Measurements from ENCODE around the gene FMR1NB. TPM values are rescaled to one million over a fixed set of nuclear protein-coding genes. Genes with fewer than 3 reads are reported as not detected.

Gene FMR1NB
- total and polyA plus RNA-seq, 2 of the 4 experiments (the other 2 are of a cell fraction) = not detected

DNA sequence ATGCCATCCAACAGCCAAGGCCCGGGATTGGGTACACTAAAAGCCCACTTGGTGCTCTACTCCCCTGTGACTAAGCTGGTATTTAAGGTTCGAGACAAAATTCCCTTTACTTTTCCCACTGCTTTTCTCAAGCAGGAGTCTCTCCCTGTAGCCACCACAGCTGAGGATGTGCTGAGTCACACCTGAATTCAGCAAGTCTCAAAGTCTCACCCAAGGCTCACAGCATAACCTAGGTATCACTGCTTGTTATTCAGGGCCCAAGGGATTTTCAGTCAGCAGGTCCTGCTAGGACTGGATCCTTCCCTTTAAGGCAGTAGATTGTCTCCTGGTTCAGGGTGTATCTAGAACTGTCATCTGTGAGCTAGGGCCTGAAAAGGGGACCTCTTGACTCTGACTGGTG is 39.2 kb downstream of the FMR1NB start:
- ChIA-PET POLR2A (ENCODE audit: unreplicated experiment) (no interaction called here), CTCF (no interaction called here)
- Histone ChIP-seq H3K27me3 (ENCODE audit: control insufficient read depth, insufficient read depth, low read length) (no peaks in the 10 kb centered on the region), H3K18ac (ENCODE audit: low read depth, low read length) (no peak overlapping the region), H2AFZ (replicated peaks; ENCODE audit: low read length, poor library complexity) (no peak overlapping the region), H2BK20ac (ENCODE audit: low read depth, low read length) (no peak overlapping the region), H2AK9ac (replicated peaks; ENCODE audit: low read depth, low read length, poor library complexity) (no peak overlapping the region), H2BK15ac (ENCODE audit: low read depth, low read length) (no peak overlapping the region), H3K36me3 (ENCODE audit: control insufficient read depth, insufficient read depth, low read length) (no peaks in the 10 kb centered on the region), H2BK120ac (ENCODE audit: low read depth, low read length) (no peak overlapping the region), H3K14ac (replicated peaks; ENCODE audit: low read depth, low read length) (no peak overlapping the region), H3K4me3 (ENCODE audit: insufficient read depth, low read depth, low read length) (no peak overlapping the region), H3K4me1 (ENCODE audit: control insufficient read depth, insufficient read depth, low read length) (no peaks in the 10 kb centered on the region), H4K91ac (ENCODE audit: insufficient read depth, low read depth, low read length) (no peak overlapping the region), H2BK5ac (ENCODE audit: low read depth, low read length, poor library complexity, severe bottlenecking) (no peak overlapping the region), H3K9ac (ENCODE audit: low read depth, low read length) (no peak overlapping the region), H3K4ac (ENCODE audit: low read depth, low read length) (no peak overlapping the region), H3K9me1 (ENCODE audit: insufficient read depth, low read length) (no peaks in the 10 kb centered on the region), H3K79me1 (ENCODE audit: low read depth in 1 of 2, low read length in 2 of 2) (no peaks in the 10 kb centered on the region), H4K8ac (ENCODE audit: low read depth in 2 of 2, low read length in 2 of 2) (no peak overlapping the region), H3K27ac (ENCODE audit: insufficient read depth, low read length) (no peak overlapping the region), H4K20me1 (ENCODE audit: insufficient read depth, low read length) (no peaks in the 10 kb centered on the region), H3K9me3 (ENCODE audit: control insufficient read depth, insufficient read depth, low read length) (no peaks in the 10 kb centered on the region; the same call in 1 of the 2 replicates), H3K4me2 (ENCODE audit: low read depth, low read length) (no peak overlapping the region), H4K5ac (ENCODE audit: low read depth, low read length) (no peak overlapping the region), H3K23ac (ENCODE audit: low read depth, low read length) (no peak overlapping the region), H3K56ac (ENCODE audit: extremely low read depth, insufficient read depth, low read length) (no peak overlapping the region), H2AK5ac (ENCODE audit: low read depth, low read length) (no peak overlapping the region)
- DNase-seq (no peak), ATAC-seq (ENCODE audit: low read depth) (no peak)
- no CpG with 5 or more reads among the region's 2 CpGs for WGBS, 2 experiments (ENCODE audit: extremely low coverage in 2 of 2, insufficient read length in 1 of 2)
- in situ Hi-C loops (cut with MboI; ENCODE audit: low sequenced_read_pairs) = no loop called here
- intact Hi-C loops (cut with micrococcal nuclease) = no loop called here
- no peak for TF ChIP-seq CEBPB (IDR thresholded peaks at IDR 0.05; ENCODE audit: low read depth, low read length)
- no peak for TF ChIP-seq RAD21 (IDR thresholded peaks at IDR 0.05; ENCODE audit: low read length)
- TF ChIP-seq, protein P1, sequence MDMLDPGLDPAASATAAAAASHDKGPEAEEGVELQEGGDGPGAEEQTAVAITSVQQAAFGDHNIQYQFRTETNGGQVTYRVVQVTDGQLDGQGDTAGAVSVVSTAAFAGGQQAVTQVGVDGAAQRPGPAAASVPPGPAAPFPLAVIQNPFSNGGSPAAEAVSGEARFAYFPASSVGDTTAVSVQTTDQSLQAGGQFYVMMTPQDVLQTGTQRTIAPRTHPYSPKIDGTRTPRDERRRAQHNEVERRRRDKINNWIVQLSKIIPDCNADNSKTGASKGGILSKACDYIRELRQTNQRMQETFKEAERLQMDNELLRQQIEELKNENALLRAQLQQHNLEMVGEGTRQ (IDR thresholded peaks at IDR 0.05; ENCODE audit: low read depth, low read length) = no peak
- dilution Hi-C loops (cut with HindIII; ENCODE audit: low sequenced_read_pairs, unreplicated experiment) = no loop called here
- no TSS peak for BruUV-seq (replicated peaks)

Measured in IMR-90 (cell line).